Muscle layer of duodenum (tissue), 2 donors: ENCODE measurements around the gene F7.

Experiments
- H3K27ac ChIP-seq: one replicate; pipeline ENCODE4 v1.7.0; 2013; ENCODE audit warnings: mild to moderate bottlenecking, low read length
- H3K27me3 ChIP-seq: one replicate; pipeline ENCODE4 v1.7.0; 2013; ENCODE audit warnings: low read depth, mild to moderate bottlenecking, control low read depth, low read length
- H3K36me3 ChIP-seq, 2 donors: one replicate each; pipeline ENCODE4 v1.7.0; 2013; ENCODE audit warnings: low read length in 2 of 2, control low read depth in 1 of 2, mild to moderate bottlenecking in 1 of 2; ENCODE audit not compliant: insufficient read depth in 2 of 2, control insufficient read depth in 1 of 2
- H3K4me1 ChIP-seq, 2 donors: one replicate each; pipeline ENCODE4 v1.7.0; 2013; ENCODE audit warnings: low read length in 2 of 2, mild to moderate bottlenecking in 2 of 2, control low read depth in 1 of 2, moderate library complexity in 1 of 2; ENCODE audit not compliant: insufficient read depth in 2 of 2, control insufficient read depth in 1 of 2
- H3K4me3 ChIP-seq, 2 donors: one replicate each; pipeline ENCODE4 v1.7.0; 2013; ENCODE audit warnings: low read length in 2 of 2, low read depth in 1 of 2, mild to moderate bottlenecking in 1 of 2
- H3K9me3 ChIP-seq, 2 donors: one replicate each; pipeline ENCODE4 v1.7.0; 2013; ENCODE audit warnings: low read length in 2 of 2, control low read depth in 1 of 2, mild to moderate bottlenecking in 1 of 2; ENCODE audit not compliant: control insufficient read depth in 1 of 2
- donor health status: healthy.

Gene F7

DNA sequence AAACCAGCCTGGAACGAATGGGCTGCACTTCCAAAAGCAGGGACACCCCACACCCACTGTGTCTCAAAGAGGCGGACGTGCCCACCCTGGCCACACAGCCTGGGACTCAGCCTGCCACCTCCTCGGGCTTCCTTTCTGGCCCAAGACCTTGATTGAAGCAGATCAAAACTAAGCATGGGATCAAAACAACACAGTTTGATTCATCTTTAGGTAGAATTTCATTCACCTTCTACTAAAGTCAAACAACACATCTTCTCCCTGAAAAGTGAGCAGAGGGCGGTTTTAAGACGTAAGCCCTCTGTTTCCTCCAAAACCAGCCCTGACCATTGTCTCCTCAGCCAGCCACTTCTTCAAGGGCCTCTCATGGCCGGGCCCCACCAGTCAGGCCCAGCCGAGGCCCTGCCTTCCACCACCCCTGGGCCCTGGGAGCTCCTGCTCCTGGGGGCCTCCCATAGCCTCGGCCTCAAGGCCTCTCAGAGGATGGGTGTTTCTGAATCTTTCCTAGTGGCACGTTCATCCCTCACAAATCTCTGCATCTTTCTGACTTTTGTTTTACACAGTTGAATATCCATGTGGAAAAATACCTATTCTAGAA is 10.7 kb downstream of the F7 start:
- H3K9me3 ChIP-seq, result no peaks in the 10 kb centered on the region
- H3K36me3 ChIP-seq, result no peaks in the 10 kb centered on the region
- no peaks in the 10 kb centered on the region for H3K27me3 ChIP-seq
- H3K4me1 ChIP-seq, result no peaks in the 10 kb centered on the region
- no peak overlapping the region for H3K27ac ChIP-seq
- no peak overlapping the region for H3K4me3 ChIP-seq

DNA sequence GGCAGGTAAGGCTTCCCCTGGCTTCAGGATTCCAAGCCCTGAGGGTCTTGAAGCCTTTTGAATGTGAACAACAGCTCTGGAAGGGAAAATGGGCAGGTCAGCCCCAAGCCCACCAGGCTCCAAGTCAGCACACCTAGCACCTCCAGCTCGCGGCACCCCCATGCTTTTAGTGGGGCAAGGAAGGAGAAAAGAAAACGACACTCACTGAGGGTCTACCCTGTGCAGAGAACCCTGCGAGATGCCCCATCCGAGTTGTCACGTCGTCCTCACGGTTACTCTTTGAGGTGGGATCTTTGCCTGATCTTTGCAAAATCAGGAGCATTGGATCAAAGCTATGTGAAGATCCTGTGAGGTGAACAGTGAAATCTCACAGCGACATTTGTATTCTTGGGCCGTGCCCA is 11.3 kb downstream of the F7 start:
- H3K9me3 ChIP-seq, result no peaks in the 10 kb centered on the region
- no peaks in the 10 kb centered on the region for H3K36me3 ChIP-seq
- no peaks in the 10 kb centered on the region for H3K4me1 ChIP-seq
- H3K27ac ChIP-seq, result no peak overlapping the region
- no peak overlapping the region for H3K4me3 ChIP-seq
- no peaks in the 10 kb centered on the region for H3K27me3 ChIP-seq

GRCh38 chr13:113117335-113117872 is 11.8 kb downstream of the F7 start:
- H3K27me3 ChIP-seq, result no peaks in the 10 kb centered on the region
- no peaks in the 10 kb centered on the region for H3K36me3 ChIP-seq
- H3K27ac ChIP-seq, result no peak overlapping the region
- H3K4me1 ChIP-seq, result no peaks in the 10 kb centered on the region
- H3K4me3 ChIP-seq, result no peak overlapping the region
- H3K9me3 ChIP-seq, result no peaks in the 10 kb centered on the region

- H3K27ac ChIP-seq, result no peak overlapping the region
- H3K36me3 ChIP-seq, result no peaks in the 10 kb centered on the region
- no peaks in the 10 kb centered on the region for H3K9me3 ChIP-seq
- no peak overlapping the region for H3K4me3 ChIP-seq
- no peaks in the 10 kb centered on the region for H3K27me3 ChIP-seq
- no peaks in the 10 kb centered on the region for H3K4me1 ChIP-seq
Measured at GRCh38 chr13:113117911-113118260, 12.3 kb downstream of the F7 start.

- no peaks in the 10 kb centered on the region for H3K36me3 ChIP-seq
- H3K9me3 ChIP-seq, result no peaks in the 10 kb centered on the region
- no peaks in the 10 kb centered on the region for H3K27me3 ChIP-seq
- no peaks in the 10 kb centered on the region for H3K4me1 ChIP-seq
- no peak overlapping the region for H3K4me3 ChIP-seq
- no peak overlapping the region for H3K27ac ChIP-seq
Measured at GRCh38 chr13:113118261-113119021, 12.8 kb downstream of the F7 start.

DNA sequence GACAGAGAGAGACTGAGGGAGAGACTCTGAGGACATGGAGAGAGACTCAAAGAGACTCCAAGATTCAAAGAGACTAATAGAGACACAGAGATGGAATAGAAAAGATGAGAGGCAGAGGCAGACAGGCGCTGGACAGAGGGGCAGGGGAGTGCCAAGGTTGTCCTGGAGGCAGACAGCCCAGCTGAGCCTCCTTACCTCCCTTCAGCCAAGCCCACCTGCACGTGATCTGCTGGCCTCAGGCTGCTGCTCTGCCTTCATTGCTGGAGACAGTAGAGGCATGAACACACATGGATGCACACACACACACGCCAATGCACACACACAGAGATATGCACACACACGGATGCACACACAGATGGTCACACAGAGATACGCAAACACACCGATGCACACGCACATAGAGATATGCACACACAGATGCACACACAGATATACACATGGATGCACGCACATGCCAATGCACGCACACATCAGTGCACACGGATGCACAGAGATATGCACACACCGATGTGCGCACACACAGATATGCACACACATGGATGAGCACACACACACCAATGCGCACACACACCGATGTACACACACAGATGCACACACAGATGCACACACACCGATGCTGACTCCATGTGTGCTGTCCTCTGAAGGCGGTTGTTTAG is 13.7 kb downstream of the F7 start:
- no peaks in the 10 kb centered on the region for H3K27me3 ChIP-seq
- H3K4me1 ChIP-seq, result no peaks in the 10 kb centered on the region
- no peak overlapping the region for H3K27ac ChIP-seq
- no peak overlapping the region for H3K4me3 ChIP-seq
- H3K9me3 ChIP-seq, result no peaks in the 10 kb centered on the region
- H3K36me3 ChIP-seq, result no peaks in the 10 kb centered on the region

- no peaks in the 10 kb centered on the region for H3K36me3 ChIP-seq
- H3K27me3 ChIP-seq, result no peaks in the 10 kb centered on the region
- H3K4me3 ChIP-seq, result no peak overlapping the region
- no peaks in the 10 kb centered on the region for H3K9me3 ChIP-seq
- H3K4me1 ChIP-seq, result no peaks in the 10 kb centered on the region
- H3K27ac ChIP-seq, result no peak overlapping the region
Measured at GRCh38 chr13:113119822-113120189, 14.2 kb downstream of the F7 start.

- H3K27me3 ChIP-seq, result no peaks in the 10 kb centered on the region
- no peak overlapping the region for H3K4me3 ChIP-seq
- H3K27ac ChIP-seq, result no peak overlapping the region
- no peaks in the 10 kb centered on the region for H3K4me1 ChIP-seq
- no peaks in the 10 kb centered on the region for H3K9me3 ChIP-seq
- no peaks in the 10 kb centered on the region for H3K36me3 ChIP-seq
Measured at GRCh38 chr13:113120300-113121182, 14.9 kb downstream of the F7 start.

DNA sequence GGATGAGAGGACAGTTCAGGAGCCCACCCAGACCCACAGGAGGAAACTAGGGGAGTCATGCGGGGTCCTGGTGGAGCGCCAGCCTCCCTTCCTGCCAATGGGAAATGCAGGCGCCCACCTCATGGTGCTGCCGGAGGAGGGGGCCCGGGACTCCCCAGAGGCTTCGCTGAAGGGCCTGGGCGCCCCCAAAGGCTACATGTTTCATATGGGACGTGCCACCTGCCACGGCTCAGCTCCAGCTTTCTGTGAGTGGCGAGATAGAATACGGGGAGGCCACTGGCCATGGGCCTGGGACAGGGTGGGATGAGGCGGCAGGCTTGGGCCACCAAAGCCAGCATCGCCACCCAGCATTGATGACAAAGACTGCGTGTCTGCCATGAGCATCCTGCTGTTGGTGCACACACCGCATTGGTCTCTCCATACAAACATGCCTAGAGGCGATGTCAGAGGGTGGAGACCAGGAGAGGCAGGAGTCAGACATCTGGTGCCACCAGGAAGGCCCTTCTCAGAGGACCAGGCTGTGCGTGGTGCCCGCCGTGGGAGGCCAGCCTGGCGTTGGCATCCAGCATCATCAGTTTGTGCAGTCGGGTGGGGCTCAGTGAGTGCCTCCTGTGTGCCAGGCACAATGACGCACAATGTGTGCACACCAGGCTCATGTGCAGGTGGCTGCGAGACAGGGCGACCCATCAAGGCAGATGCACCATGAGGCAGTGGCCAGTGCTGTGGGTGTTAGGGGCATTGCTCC is 15.8 kb downstream of the F7 start:
- no peaks in the 10 kb centered on the region for H3K27me3 ChIP-seq
- no peak overlapping the region for H3K27ac ChIP-seq
- no peaks in the 10 kb centered on the region for H3K36me3 ChIP-seq
- H3K4me1 ChIP-seq, result no peaks in the 10 kb centered on the region
- no peak overlapping the region for H3K4me3 ChIP-seq
- H3K9me3 ChIP-seq, result no peaks in the 10 kb centered on the region

DNA sequence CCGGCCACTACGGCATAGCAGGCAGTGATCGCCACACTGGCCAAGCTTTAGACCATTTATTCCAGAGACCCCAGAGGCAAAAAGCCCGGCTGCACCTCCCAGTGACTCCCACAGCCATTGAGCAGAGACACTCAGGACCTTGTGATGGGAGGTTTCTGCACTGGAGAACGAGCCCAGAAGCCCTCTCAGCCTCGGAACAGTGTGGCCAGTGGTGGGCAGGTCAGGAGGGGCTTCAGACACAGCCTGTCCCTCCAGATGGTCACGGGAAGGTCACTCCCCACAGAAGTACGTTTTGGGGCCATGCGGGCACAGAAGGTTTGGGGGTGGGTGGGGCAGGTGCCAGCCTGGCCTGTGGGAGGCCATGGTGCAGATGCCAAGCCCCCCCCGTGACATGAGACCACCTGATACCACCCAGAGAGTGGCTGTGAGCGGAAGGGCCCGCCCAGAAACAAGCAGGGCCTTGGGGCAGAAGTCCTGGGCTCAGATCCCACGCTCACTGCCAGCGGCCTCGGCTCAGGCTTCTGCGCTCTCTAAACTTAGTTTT is 16.4 kb downstream of the F7 start:
- Histone ChIP-seq H3K4me1 (no peaks in the 10 kb centered on the region), H3K36me3 (no peaks in the 10 kb centered on the region), H3K27ac (no peak overlapping the region), H3K9me3 (no peaks in the 10 kb centered on the region), H3K4me3 (peak overlapping the region in 1 of 2 donors; percentile 12), H3K27me3 (no peaks in the 10 kb centered on the region)
